ENCODE measurements around the gene KCND3. TPM values are rescaled to one million over a fixed set of nuclear protein-coding genes. Genes with fewer than 3 reads are reported as not detected.

KCND3 gene
- total and polyA plus RNA-seq, 2 experiments from 2014 or later, result 0.10 to 0.18 TPM

GRCh38 chr1:111768023-111768422, 221.4 kb downstream of the KCND3 start (continued):
- TF ChIP-seq ZNF462 (CRISPR knock-in tag; IDR thresholded peaks at IDR 0.05), result no peak

GRCh38 chr1:111762332-111762731, 227.1 kb downstream of the KCND3 start:
- ATAC-seq (no peak), DNase-seq (ENCODE audit: low spot score) (no peak)
- H3K27ac ChIP-seq (ENCODE audit: low read depth), result no peak overlapping the region
- peaks cover 4% of the 10 kb centered on the region; the same call in 2 of the 3 replicates for H3K4me1 Mint-ChIP-seq
- no peaks in the 10 kb centered on the region for H3K9me2 ChIP-seq (ENCODE audit: insufficient read depth)
- peaks cover 3% of the 10 kb centered on the region for H3K27me3 Mint-ChIP-seq (ENCODE audit: insufficient read depth, low read depth, poor library complexity)
- H3K27ac Mint-ChIP-seq, result no peak overlapping the region
- H3K4me2 ChIP-seq, result no peak overlapping the region
- H3K4me1 ChIP-seq (ENCODE audit: insufficient read depth), result no peaks in the 10 kb centered on the region
- H3K27me3 ChIP-seq (ENCODE audit: insufficient read depth), result no peaks in the 10 kb centered on the region
- no peak overlapping the region for H3K4me3 Mint-ChIP-seq
- H4K20me1 ChIP-seq (replicated peaks; ENCODE audit: insufficient read depth), result no peaks in the 10 kb centered on the region; the same call in none of the 2 replicates
- H3K4me3 ChIP-seq, result no peak overlapping the region
- no peaks in the 10 kb centered on the region for H3K9me3 Mint-ChIP-seq
- peaks cover 23% of the 10 kb centered on the region for H3K79me2 ChIP-seq (replicated peaks; ENCODE audit: insufficient read depth)
- H3F3A ChIP-seq (replicated peaks; ENCODE audit: low read depth), result no peaks in the 10 kb centered on the region
- H3K36me3 Mint-ChIP-seq (ENCODE audit: low read depth), result peaks cover 86% of the 10 kb centered on the region
- peaks cover 63% of the 10 kb centered on the region for H3K36me3 ChIP-seq (ENCODE audit: insufficient read depth)
- no peak overlapping the region for H2AFZ ChIP-seq
- TF ChIP-seq ZNF331 (CRISPR knock-in tag; IDR thresholded peaks at IDR 0.05; ENCODE audit: low read depth), result no peak
- no peak for TF ChIP-seq CREB1 (CRISPR knock-in tag; IDR thresholded peaks at IDR 0.05; ENCODE audit: low read depth)
- no peak for TF ChIP-seq EZH2phosphoT487 (IDR thresholded peaks at IDR 0.05; ENCODE audit: unreplicated experiment)
- TF ChIP-seq JUNB (IDR thresholded peaks at IDR 0.05; ENCODE audit: unreplicated experiment), result no peak
- TF ChIP-seq NANOG (IDR thresholded peaks at IDR 0.05; ENCODE audit: borderline replicate concordance), result no peak
- no peak for TF ChIP-seq ETS1 (IDR thresholded peaks at IDR 0.05)
- no peak for TF ChIP-seq EZH2 (IDR thresholded peaks at IDR 0.05; ENCODE audit: low read depth, unreplicated experiment)
- TF ChIP-seq REST (IDR thresholded peaks at IDR 0.05; ENCODE audit: unreplicated experiment), result no peak
- TF ChIP-seq CTCF (conservative IDR thresholded peaks at IDR 0.05; ENCODE audit: low read depth in 2 of 2), result no peak
